Measurements from ENCODE around the gene RACGAP1.

The RACGAP1 gene

GRCh38 chr12:50052964-50053363 is 27.7 kb upstream of the RACGAP1 start:
- H3K4me1 ChIP-seq (ENCODE audit: insufficient read depth, low read length): peaks cover 16% of the 10 kb centered on the region
- no peaks in the 10 kb centered on the region for H3K9me3 ChIP-seq (ENCODE audit: low read length)
- no peaks in the 10 kb centered on the region for H3K36me3 ChIP-seq (ENCODE audit: insufficient read depth, low read length)
- H3K9ac ChIP-seq (ENCODE audit: low read length): no peak overlapping the region
- H3K27me3 ChIP-seq (ENCODE audit: control insufficient read depth in 1 of 2, insufficient read depth in 2 of 2, low read length in 2 of 2): no peaks in the 10 kb centered on the region
- H3K4me3 ChIP-seq (ENCODE audit: low read depth in 1 of 2, low read length in 2 of 2): no peak overlapping the region
- H3K27ac ChIP-seq (ENCODE audit: low read depth, low read length): no peak overlapping the region

- no peaks in the 10 kb centered on the region for H3K9me3 ChIP-seq (ENCODE audit: low read length)
- peaks cover 16% of the 10 kb centered on the region for H3K4me1 ChIP-seq (ENCODE audit: insufficient read depth, low read length)
- no peak overlapping the region for H3K27ac ChIP-seq (ENCODE audit: low read depth, low read length)
- H3K4me3 ChIP-seq (ENCODE audit: low read depth in 1 of 2, low read length in 2 of 2): no peak overlapping the region
- H3K27me3 ChIP-seq (ENCODE audit: control insufficient read depth in 1 of 2, insufficient read depth in 2 of 2, low read length in 2 of 2): no peaks in the 10 kb centered on the region
- no peak overlapping the region for H3K9ac ChIP-seq (ENCODE audit: low read length)
- no peaks in the 10 kb centered on the region for H3K36me3 ChIP-seq (ENCODE audit: insufficient read depth, low read length)
These were observed 27.2 kb upstream of the RACGAP1 start for GRCh38 chr12:50052544-50052943.

GRCh38 chr12:50051101-50051806 is 26.0 kb upstream of the RACGAP1 start:
- H3K4me3 ChIP-seq (ENCODE audit: low read depth in 1 of 2, low read length in 2 of 2): no peak overlapping the region
- no peak overlapping the region for H3K27ac ChIP-seq (ENCODE audit: low read depth, low read length)
- no peaks in the 10 kb centered on the region for H3K36me3 ChIP-seq (ENCODE audit: insufficient read depth, low read length)
- H3K9me3 ChIP-seq (ENCODE audit: low read length): no peaks in the 10 kb centered on the region
- no peak overlapping the region for H3K9ac ChIP-seq (ENCODE audit: low read length)
- H3K27me3 ChIP-seq (ENCODE audit: control insufficient read depth in 1 of 2, insufficient read depth in 2 of 2, low read length in 2 of 2): no peaks in the 10 kb centered on the region
- H3K4me1 ChIP-seq (ENCODE audit: insufficient read depth, low read length): peaks cover 7% of the 10 kb centered on the region

GRCh38 chr12:50050410-50051098 is 25.3 kb upstream of the RACGAP1 start:
- Histone ChIP-seq H3K27me3 (ENCODE audit: control insufficient read depth in 1 of 2, insufficient read depth in 2 of 2, low read length in 2 of 2) (no peaks in the 10 kb centered on the region), H3K4me3 (ENCODE audit: low read depth in 1 of 2, low read length in 2 of 2) (peak overlapping the region; percentile 25 to 47), H3K36me3 (ENCODE audit: insufficient read depth, low read length) (no peaks in the 10 kb centered on the region), H3K27ac (ENCODE audit: low read depth, low read length) (no peak overlapping the region), H3K9me3 (ENCODE audit: low read length) (no peaks in the 10 kb centered on the region), H3K9ac (ENCODE audit: low read length) (no peak overlapping the region), H3K4me1 (ENCODE audit: insufficient read depth, low read length) (peaks cover under 1% of the 10 kb centered on the region)

- Histone ChIP-seq H3K27me3 (ENCODE audit: control insufficient read depth in 1 of 2, insufficient read depth in 2 of 2, low read length in 2 of 2) (no peaks in the 10 kb centered on the region), H3K36me3 (ENCODE audit: insufficient read depth, low read length) (no peaks in the 10 kb centered on the region), H3K9ac (ENCODE audit: low read length) (no peak overlapping the region), H3K4me3 (ENCODE audit: low read depth in 1 of 2, low read length in 2 of 2) (peak overlapping the region; percentile 25 to 47), H3K27ac (ENCODE audit: low read depth, low read length) (no peak overlapping the region), H3K4me1 (ENCODE audit: insufficient read depth, low read length) (no peaks in the 10 kb centered on the region), H3K9me3 (ENCODE audit: low read length) (no peaks in the 10 kb centered on the region)
These were observed 24.8 kb upstream of the RACGAP1 start for GRCh38 chr12:50050119-50050385.

GRCh38 chr12:50049254-50050118 is 24.2 kb upstream of the RACGAP1 start:
- no peaks in the 10 kb centered on the region for H3K4me1 ChIP-seq (ENCODE audit: insufficient read depth, low read length)
- no peaks in the 10 kb centered on the region for H3K36me3 ChIP-seq (ENCODE audit: insufficient read depth, low read length)
- H3K9ac ChIP-seq (ENCODE audit: low read length): no peak overlapping the region
- H3K27me3 ChIP-seq (ENCODE audit: control insufficient read depth in 1 of 2, insufficient read depth in 2 of 2, low read length in 2 of 2): no peaks in the 10 kb centered on the region
- no peak overlapping the region for H3K4me3 ChIP-seq (ENCODE audit: low read depth in 1 of 2, low read length in 2 of 2)
- no peak overlapping the region for H3K27ac ChIP-seq (ENCODE audit: low read depth, low read length)
- no peaks in the 10 kb centered on the region for H3K9me3 ChIP-seq (ENCODE audit: low read length)

GRCh38 chr12:50047693-50048250 is 22.5 kb upstream of the RACGAP1 start:
- H3K36me3 ChIP-seq (ENCODE audit: insufficient read depth, low read length): no peaks in the 10 kb centered on the region
- H3K9me3 ChIP-seq (ENCODE audit: low read length): no peaks in the 10 kb centered on the region
- H3K9ac ChIP-seq (ENCODE audit: low read length): no peak overlapping the region
- no peaks in the 10 kb centered on the region for H3K27me3 ChIP-seq (ENCODE audit: control insufficient read depth in 1 of 2, insufficient read depth in 2 of 2, low read length in 2 of 2)
- H3K4me3 ChIP-seq (ENCODE audit: low read depth in 1 of 2, low read length in 2 of 2): no peak overlapping the region
- no peak overlapping the region for H3K27ac ChIP-seq (ENCODE audit: low read depth, low read length)
- H3K4me1 ChIP-seq (ENCODE audit: insufficient read depth, low read length): no peaks in the 10 kb centered on the region

GRCh38 chr12:50043854-50044253 is 18.6 kb upstream of the RACGAP1 start:
- no peak overlapping the region for H3K27ac ChIP-seq (ENCODE audit: low read depth, low read length)
- no peaks in the 10 kb centered on the region for H3K9me3 ChIP-seq (ENCODE audit: low read length)
- no peaks in the 10 kb centered on the region for H3K4me1 ChIP-seq (ENCODE audit: insufficient read depth, low read length)
- no peaks in the 10 kb centered on the region for H3K36me3 ChIP-seq (ENCODE audit: insufficient read depth, low read length)
- no peaks in the 10 kb centered on the region for H3K27me3 ChIP-seq (ENCODE audit: control insufficient read depth in 1 of 2, insufficient read depth in 2 of 2, low read length in 2 of 2)
- H3K9ac ChIP-seq (ENCODE audit: low read length): no peak overlapping the region
- no peak overlapping the region for H3K4me3 ChIP-seq (ENCODE audit: low read depth in 1 of 2, low read length in 2 of 2)

GRCh38 chr12:50043308-50043707 is 18.0 kb upstream of the RACGAP1 start:
- Histone ChIP-seq H3K4me1 (ENCODE audit: insufficient read depth, low read length) (no peaks in the 10 kb centered on the region), H3K36me3 (ENCODE audit: insufficient read depth, low read length) (no peaks in the 10 kb centered on the region), H3K4me3 (ENCODE audit: low read depth in 1 of 2, low read length in 2 of 2) (no peak overlapping the region), H3K27me3 (ENCODE audit: control insufficient read depth in 1 of 2, insufficient read depth in 2 of 2, low read length in 2 of 2) (no peaks in the 10 kb centered on the region), H3K27ac (ENCODE audit: low read depth, low read length) (no peak overlapping the region), H3K9ac (ENCODE audit: low read length) (no peak overlapping the region), H3K9me3 (ENCODE audit: low read length) (no peaks in the 10 kb centered on the region)

GRCh38 chr12:50042693-50043092 is 17.4 kb upstream of the RACGAP1 start:
- no peaks in the 10 kb centered on the region for H3K27me3 ChIP-seq (ENCODE audit: control insufficient read depth in 1 of 2, insufficient read depth in 2 of 2, low read length in 2 of 2)
- no peaks in the 10 kb centered on the region for H3K36me3 ChIP-seq (ENCODE audit: insufficient read depth, low read length)
- no peaks in the 10 kb centered on the region for H3K9me3 ChIP-seq (ENCODE audit: low read length)
- no peaks in the 10 kb centered on the region for H3K4me1 ChIP-seq (ENCODE audit: insufficient read depth, low read length)
- no peak overlapping the region for H3K9ac ChIP-seq (ENCODE audit: low read length)
- H3K4me3 ChIP-seq (ENCODE audit: low read depth in 1 of 2, low read length in 2 of 2): no peak overlapping the region
- H3K27ac ChIP-seq (ENCODE audit: low read depth, low read length): no peak overlapping the region

GRCh38 chr12:50041962-50042361 is 16.7 kb upstream of the RACGAP1 start:
- no peaks in the 10 kb centered on the region for H3K9me3 ChIP-seq (ENCODE audit: low read length)
- no peaks in the 10 kb centered on the region for H3K36me3 ChIP-seq (ENCODE audit: insufficient read depth, low read length)
- no peak overlapping the region for H3K27ac ChIP-seq (ENCODE audit: low read depth, low read length)
- no peak overlapping the region for H3K4me3 ChIP-seq (ENCODE audit: low read depth in 1 of 2, low read length in 2 of 2)
- no peak overlapping the region for H3K9ac ChIP-seq (ENCODE audit: low read length)
- H3K27me3 ChIP-seq (ENCODE audit: control insufficient read depth in 1 of 2, insufficient read depth in 2 of 2, low read length in 2 of 2): no peaks in the 10 kb centered on the region
- no peaks in the 10 kb centered on the region for H3K4me1 ChIP-seq (ENCODE audit: insufficient read depth, low read length)

Data from muscle layer of colon (tissue), 2 donors.